Stomach smooth muscle (tissue), 2 donors: ENCODE data around the gene TNS1.

Experiments
- H3K27ac ChIP-seq: one replicate; pipeline ENCODE4 v1.7.0; 2013; ENCODE audit warnings: mild to moderate bottlenecking, low read length, inconsistent platforms
- H3K27me3 ChIP-seq, 2 donors: one replicate each; pipeline ENCODE4 v1.7.0; 2013; ENCODE audit warnings: low read length in 2 of 2; ENCODE audit not compliant: insufficient read depth in 2 of 2, control insufficient read depth in 1 of 2
- H3K36me3 ChIP-seq, 2 donors: one replicate each; pipeline ENCODE4 v1.7.0; 2013; ENCODE audit warnings: low read length in 2 of 2; ENCODE audit not compliant: control insufficient read depth in 2 of 2, insufficient read depth in 2 of 2
- H3K4me1 ChIP-seq: one replicate; pipeline ENCODE4 v1.7.0; 2013; ENCODE audit warnings: low read length; ENCODE audit not compliant: control insufficient read depth, insufficient read depth
- H3K4me3 ChIP-seq, 2 donors: one replicate each; pipeline ENCODE4 v1.7.0; 2013; ENCODE audit warnings: low read length in 2 of 2
- H3K9ac ChIP-seq, 2 donors: one replicate each; pipeline ENCODE4 v1.7.0; 2013; ENCODE audit warnings: low read length in 2 of 2, mild to moderate bottlenecking in 1 of 2
- H3K9me3 ChIP-seq, 2 donors: one replicate each; pipeline ENCODE4 v1.7.0; 2013; ENCODE audit warnings: low read length in 2 of 2; ENCODE audit not compliant: control insufficient read depth in 2 of 2
- donor health status: healthy.
- donor health status: Pancreatic carcinoma.

The TNS1 gene

GRCh38 chr2:217918308-217919024 lies 84.3 kb downstream of the TNS1 start:
- Histone ChIP-seq H3K9ac (peak overlapping the region; percentile 58 to 84), H3K36me3 (peaks cover 18 to 20% of the 10 kb centered on the region in 2 donors), H3K27me3 (no peaks in the 10 kb centered on the region), H3K4me3 (peak overlapping the region; percentile 20 to 40), H3K27ac (peak overlapping the region; percentile 99), H3K9me3 (no peaks in the 10 kb centered on the region), H3K4me1 (peaks cover 99% of the 10 kb centered on the region)

DNA sequence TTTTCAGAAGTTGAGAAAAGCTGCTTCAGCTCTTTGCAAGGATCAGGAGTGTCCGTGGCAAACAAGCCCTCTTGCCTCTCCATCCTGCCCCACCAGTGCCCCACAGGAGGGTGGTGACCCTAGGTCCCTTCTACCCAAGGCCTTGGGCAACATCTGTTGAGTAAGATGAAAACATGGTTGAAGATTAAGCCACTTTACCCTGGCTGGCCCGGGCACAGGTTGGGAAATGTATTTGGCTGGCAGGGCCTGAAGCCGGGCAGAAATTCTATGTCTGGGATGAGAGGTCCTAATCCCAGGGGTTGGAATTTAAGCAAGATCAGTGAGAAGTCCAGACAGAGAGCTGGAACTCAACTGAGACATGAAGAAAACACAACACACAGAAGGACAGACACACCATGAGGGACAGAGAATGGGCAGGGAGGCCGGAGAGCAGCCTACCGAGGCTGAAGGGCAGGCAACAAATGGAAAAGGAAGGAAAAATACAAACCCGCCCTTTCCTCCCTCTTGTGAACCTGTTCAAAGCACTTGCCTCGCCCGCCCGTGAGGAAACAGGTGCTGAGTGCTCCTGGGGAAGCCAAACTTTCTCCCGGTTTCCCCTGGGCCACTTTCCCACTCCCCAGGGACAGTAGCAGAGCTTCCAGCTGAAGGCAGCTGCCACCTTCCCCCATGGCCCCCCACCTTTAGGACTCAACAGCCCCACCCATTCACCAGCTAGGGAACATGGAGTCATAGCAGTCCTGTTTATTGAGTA lies 86.1 kb downstream of the TNS1 start:
- Histone ChIP-seq H3K36me3 (peaks cover 18 to 20% of the 10 kb centered on the region in 2 donors), H3K9ac (peak overlapping the region in 1 of 2 donors; percentile 37)

GRCh38 chr2:217915706-217916105 lies 87.1 kb downstream of the TNS1 start:
- H3K36me3 ChIP-seq: peaks cover 21 to 24% of the 10 kb centered on the region in 2 donors
- H3K27ac ChIP-seq: peak overlapping the region; percentile 99
- peaks cover 99% of the 10 kb centered on the region for H3K4me1 ChIP-seq
- H3K9ac ChIP-seq: peak overlapping the region; percentile 37 to 60
- H3K27me3 ChIP-seq: no peaks in the 10 kb centered on the region
- H3K9me3 ChIP-seq: no peaks in the 10 kb centered on the region
- no peak overlapping the region for H3K4me3 ChIP-seq

More for the DNA sequence above, 86.1 kb downstream of the TNS1 start:
- H3K9me3 ChIP-seq: no peaks in the 10 kb centered on the region
- peak overlapping the region; percentile 99 for H3K27ac ChIP-seq
- H3K4me1 ChIP-seq: peaks cover 99% of the 10 kb centered on the region
- H3K27me3 ChIP-seq: no peaks in the 10 kb centered on the region
- H3K4me3 ChIP-seq: peak overlapping the region in 1 of 2 donors; percentile 35

- H3K9me3 ChIP-seq: no peaks in the 10 kb centered on the region
- no peaks in the 10 kb centered on the region for H3K27me3 ChIP-seq
- H3K27ac ChIP-seq: peak overlapping the region; percentile 99
- H3K9ac ChIP-seq: peak overlapping the region; percentile 45 to 60
- peak overlapping the region in 1 of 2 donors; percentile 15 for H3K4me3 ChIP-seq
- peaks cover 21 to 25% of the 10 kb centered on the region in 2 donors for H3K36me3 ChIP-seq
- H3K4me1 ChIP-seq: peaks cover 99% of the 10 kb centered on the region
These were observed 87.9 kb downstream of the TNS1 start for GRCh38 chr2:217914878-217915277.

GRCh38 chr2:217914078-217914477 lies 88.7 kb downstream of the TNS1 start:
- H3K9ac ChIP-seq: peak overlapping the region; percentile 45 to 72

DNA sequence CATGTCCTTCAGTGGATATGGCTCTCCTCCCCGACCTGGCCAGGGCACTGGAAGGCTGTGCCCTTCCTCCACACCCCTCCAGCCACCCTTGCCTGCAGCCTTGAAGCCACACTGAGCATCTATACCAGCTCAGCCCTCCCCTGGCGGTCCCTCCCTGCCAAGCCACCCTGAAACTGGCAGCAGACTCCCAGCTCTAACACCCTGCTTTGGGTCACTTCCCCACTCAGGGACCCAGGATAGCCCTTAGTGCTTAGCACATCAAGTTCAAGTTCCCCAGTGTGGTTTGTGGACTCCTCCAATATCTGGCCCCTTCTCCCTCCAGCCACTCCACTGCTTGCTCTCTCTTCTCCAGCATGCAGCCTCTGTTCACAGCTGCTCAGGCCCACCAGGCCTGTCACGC lies 89.4 kb downstream of the TNS1 start:
- Histone ChIP-seq H3K27me3 (no peaks in the 10 kb centered on the region), H3K4me3 (peak overlapping the region; percentile 26 to 61), H3K4me1 (peaks cover 98% of the 10 kb centered on the region), H3K9ac (peak overlapping the region; percentile 36 to 45), H3K9me3 (no peaks in the 10 kb centered on the region), H3K27ac (peak overlapping the region; percentile 99), H3K36me3 (peaks cover 14 to 25% of the 10 kb centered on the region in 2 donors)

More at GRCh38 chr2:217914078-217914477, 88.7 kb downstream of the TNS1 start:
- H3K27me3 ChIP-seq: no peaks in the 10 kb centered on the region
- H3K9me3 ChIP-seq: no peaks in the 10 kb centered on the region
- peak overlapping the region in 1 of 2 donors; percentile 29 for H3K4me3 ChIP-seq
- H3K27ac ChIP-seq: peak overlapping the region; percentile 99
- H3K4me1 ChIP-seq: peaks cover 99% of the 10 kb centered on the region
- H3K36me3 ChIP-seq: peaks cover 17 to 25% of the 10 kb centered on the region in 2 donors

GRCh38 chr2:217912098-217913024 lies 90.4 kb downstream of the TNS1 start:
- Histone ChIP-seq H3K27ac (peak overlapping the region; percentile 99), H3K4me3 (peak overlapping the region; percentile 29 to 61), H3K27me3 (no peaks in the 10 kb centered on the region), H3K9me3 (no peaks in the 10 kb centered on the region), H3K36me3 (peaks cover 14 to 24% of the 10 kb centered on the region in 2 donors), H3K9ac (peak overlapping the region; percentile 45 to 66), H3K4me1 (peaks cover 99% of the 10 kb centered on the region)

- Histone ChIP-seq H3K27me3 (no peaks in the 10 kb centered on the region), H3K9me3 (no peaks in the 10 kb centered on the region), H3K36me3 (peaks cover 16 to 23% of the 10 kb centered on the region in 2 donors), H3K9ac (peak overlapping the region; percentile 43 to 45), H3K4me3 (peak overlapping the region in 1 of 2 donors; percentile 61), H3K4me1 (peaks cover 99% of the 10 kb centered on the region), H3K27ac (peak overlapping the region; percentile 99)
These were observed 91.3 kb downstream of the TNS1 start for GRCh38 chr2:217911283-217912097.

GRCh38 chr2:217910875-217911212 lies 92.0 kb downstream of the TNS1 start:
- no peaks in the 10 kb centered on the region for H3K27me3 ChIP-seq
- H3K4me3 ChIP-seq: peak overlapping the region in 1 of 2 donors; percentile 61
- peak overlapping the region; percentile 18 to 47 for H3K9ac ChIP-seq
- peaks cover 99% of the 10 kb centered on the region for H3K4me1 ChIP-seq
- H3K36me3 ChIP-seq: peaks cover 18 to 22% of the 10 kb centered on the region in 2 donors
- peak overlapping the region; percentile 99 for H3K27ac ChIP-seq
- H3K9me3 ChIP-seq: no peaks in the 10 kb centered on the region
